ENCODE results near the gene ARFGAP3.
A peak's percentile ranks its signal among the peaks of the same experiment; 100 is the strongest.

Gene ARFGAP3, protein sequence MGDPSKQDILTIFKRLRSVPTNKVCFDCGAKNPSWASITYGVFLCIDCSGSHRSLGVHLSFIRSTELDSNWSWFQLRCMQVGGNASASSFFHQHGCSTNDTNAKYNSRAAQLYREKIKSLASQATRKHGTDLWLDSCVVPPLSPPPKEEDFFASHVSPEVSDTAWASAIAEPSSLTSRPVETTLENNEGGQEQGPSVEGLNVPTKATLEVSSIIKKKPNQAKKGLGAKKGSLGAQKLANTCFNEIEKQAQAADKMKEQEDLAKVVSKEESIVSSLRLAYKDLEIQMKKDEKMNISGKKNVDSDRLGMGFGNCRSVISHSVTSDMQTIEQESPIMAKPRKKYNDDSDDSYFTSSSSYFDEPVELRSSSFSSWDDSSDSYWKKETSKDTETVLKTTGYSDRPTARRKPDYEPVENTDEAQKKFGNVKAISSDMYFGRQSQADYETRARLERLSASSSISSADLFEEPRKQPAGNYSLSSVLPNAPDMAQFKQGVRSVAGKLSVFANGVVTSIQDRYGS

DNA sequence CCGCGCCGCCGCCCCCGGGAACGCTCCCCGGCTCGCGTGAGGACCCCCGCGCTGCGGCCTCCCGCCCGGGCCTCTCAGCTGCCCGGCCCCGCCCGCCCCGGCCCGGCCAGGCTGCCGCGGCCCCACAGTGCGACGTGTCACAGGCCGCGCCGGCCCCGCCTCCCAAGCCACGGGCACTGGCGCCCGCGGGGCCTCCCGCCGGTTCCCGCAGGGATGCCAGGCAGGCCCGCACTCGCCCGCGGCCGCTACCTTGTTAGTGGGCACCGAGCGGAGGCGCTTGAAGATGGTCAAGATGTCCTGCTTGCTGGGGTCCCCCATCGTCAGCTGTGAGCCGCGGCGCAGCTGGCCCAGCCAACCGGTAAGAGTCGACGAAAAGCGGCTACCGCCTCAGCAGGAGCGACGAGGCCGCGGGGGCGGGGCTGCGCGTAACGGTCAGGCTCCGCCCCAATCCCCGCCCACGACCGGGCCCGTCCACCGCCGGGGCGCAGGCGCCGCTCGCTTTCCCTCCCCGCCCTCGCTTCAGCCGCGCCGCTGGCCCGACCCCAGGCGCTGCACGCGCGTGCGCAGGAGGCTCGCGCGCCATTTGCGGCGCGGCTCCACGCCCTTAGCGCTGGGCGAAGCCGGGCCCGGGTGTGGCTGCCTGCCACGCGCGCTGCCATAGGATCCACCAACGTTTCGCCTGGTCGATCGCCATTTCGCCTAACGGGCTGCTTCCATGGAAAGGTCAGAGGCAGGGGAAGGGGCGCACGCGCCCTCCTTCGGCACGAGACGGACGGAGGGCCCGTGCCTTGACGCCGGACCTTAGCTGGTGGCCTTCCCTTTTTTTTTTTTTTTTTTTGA is at the start of gene ARFGAP3:
Gene ARFGAP3, minus strand, starts transcription at position 409 of the 840 bp plus-strand sequence. Its CDS starts 91 bp downstream, at position 318.
- peak; percentile 89 to 93 for DNase-seq (ENCODE audit: low read depth in 1 of 2, low spot score in 1 of 2)

DNA sequence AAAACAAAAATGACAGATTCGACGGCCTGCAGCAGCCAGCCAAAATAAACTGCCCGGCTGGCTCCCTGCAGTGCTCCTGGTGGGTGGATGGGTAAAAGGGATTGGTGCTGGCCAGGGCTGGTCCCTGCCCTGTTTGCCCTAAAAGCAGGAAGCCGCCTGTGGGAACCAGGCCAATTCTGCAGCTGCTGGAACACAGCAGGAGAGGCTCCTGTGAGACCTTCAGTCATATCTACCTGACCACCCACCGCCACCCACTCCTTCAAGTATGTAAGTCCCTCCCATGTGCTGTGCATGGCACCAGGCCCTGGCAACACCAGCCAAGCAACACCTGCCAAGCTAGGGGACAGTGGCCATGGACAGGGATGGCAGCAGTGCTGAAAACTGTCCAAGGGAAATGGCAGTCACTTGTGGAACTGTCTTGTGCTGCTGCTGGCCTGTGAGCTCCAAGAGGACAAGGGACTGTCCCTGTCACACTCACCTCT is 48.7 kb upstream of the ARFGAP3 start:
- DNase-seq (ENCODE audit: low read depth in 1 of 2, low spot score in 1 of 2) = no peak

DNA sequence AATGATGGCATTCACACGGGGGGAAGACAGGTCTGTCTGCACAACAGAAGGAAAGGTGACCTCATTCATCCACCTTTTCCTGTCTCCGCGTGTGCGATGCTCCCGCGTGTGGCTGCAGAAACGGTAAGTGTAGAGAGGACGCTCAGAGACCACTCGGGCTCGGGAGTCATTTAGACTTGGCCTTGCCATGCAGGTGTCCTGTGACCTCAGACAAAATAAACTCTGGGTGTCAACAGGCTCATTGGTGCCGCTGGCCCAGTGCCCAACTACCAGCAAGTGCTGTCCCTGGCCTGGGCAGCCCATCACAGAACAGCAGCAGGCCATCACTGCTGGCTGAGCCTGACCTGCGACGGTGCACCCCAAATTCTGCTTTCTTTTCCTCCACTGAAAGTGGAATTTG is 48.1 kb upstream of the ARFGAP3 start:
- no peak for DNase-seq (ENCODE audit: low read depth in 1 of 2, low spot score in 1 of 2)

DNA sequence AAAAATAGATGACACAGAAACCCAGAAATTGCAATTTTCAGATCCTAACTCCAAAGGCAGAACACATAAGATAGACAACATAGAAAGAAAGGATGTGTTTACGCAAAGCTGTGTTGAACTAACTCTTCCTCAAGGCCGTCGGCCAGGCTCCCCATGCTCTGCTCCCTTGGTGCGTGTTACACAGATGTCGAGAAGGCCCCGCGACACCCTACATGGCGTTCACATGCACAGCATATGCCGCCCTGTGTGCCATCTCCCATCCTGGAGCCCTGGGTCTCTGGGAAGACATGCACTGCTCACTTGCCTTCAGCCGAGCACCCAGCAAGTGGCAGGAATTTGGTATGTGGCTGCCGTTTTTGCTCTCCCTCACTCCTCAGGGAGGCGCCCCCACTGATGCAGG is 47.0 kb upstream of the ARFGAP3 start:
- no peak for DNase-seq (ENCODE audit: low read depth in 1 of 2, low spot score in 1 of 2)

DNA sequence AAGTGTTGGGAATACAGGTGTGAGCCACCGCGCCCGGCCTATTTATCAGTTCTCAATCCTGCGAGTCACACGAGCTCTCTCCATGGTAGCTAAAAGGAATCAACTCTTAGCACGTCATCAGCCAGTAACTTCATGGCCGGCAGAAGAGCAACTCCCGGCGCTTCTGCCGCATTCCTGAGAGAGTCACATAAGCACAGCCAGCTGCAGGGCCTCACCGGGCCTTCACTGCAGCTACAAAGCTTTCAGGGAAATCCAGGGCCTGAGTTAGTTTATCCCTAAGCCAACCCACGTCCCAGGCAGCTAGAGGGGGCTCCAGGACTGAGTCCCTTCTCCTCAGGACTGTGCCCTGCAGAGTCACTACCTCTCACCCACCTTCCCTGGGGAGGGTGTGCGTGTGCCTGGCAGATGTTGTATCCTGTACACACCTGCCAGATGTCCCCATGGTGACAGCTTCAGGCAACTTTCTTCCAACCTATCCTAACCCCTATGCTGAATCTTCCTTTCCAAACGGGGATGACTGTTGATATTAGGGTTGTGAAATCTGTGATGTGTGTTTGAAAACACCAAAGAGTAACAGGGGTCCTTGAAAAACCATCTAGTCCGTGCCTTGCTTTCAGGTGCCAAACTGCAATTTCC is 45.9 kb upstream of the ARFGAP3 start:
- no peak for DNase-seq (ENCODE audit: low read depth in 1 of 2, low spot score in 1 of 2)

DNA sequence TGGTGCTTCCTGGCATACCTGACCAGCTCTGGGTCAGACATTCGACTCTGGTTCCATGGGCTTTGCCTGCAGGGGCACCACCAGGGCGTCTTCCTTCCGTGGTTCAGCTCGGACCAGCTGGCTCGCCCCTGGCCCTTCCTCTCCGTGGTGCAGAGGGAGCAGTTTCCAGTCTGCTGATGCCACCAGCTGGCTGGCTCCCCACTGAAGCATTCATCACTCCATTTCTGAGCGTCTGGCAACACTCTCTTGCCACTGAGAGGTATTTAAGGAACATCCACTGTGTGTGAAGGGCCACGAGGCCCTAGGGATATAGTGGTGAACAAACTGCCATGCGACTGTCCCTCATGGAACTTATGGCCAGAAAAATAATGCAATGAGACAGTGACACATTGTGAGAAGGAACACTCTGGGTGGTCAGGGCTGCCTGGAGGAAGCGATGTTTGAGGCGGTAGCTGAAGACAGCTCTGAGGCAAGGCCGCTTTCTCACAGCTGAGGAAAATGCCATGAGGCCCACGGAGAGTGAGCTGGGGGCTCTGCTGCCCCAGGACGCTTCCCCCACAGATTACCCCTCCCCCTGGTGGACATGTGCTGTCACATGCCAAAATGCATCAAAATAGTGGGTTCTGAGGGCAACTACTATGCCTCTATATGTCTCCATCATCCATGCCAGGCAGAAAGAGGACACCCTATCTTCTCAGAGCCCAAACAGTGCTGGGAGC is 44.9 kb upstream of the ARFGAP3 start:
- DNase-seq (ENCODE audit: low read depth in 1 of 2, low spot score in 1 of 2) = no peak

DNA sequence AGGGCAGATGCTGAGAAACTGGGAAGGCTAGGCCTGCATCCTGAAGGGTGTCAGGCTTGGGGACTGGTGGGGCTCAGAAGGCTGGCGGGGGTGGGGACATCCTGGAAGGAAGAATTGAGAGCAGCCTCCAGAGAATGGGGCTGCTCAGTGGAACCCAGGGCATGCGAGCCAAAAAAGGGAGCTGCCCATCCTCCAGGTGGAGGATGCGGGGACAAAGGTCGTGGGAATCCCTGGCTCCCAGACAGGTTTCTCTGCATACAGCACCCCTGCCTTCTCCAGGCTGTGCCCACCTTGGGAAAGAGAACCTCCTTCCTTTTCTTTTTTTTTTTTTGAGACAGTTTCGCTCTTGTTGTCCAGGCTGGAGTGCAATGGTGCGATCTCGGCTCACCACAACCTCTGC is 40.9 kb upstream of the ARFGAP3 start:
- no peak for DNase-seq (ENCODE audit: low read depth in 1 of 2, low spot score in 1 of 2)

DNA sequence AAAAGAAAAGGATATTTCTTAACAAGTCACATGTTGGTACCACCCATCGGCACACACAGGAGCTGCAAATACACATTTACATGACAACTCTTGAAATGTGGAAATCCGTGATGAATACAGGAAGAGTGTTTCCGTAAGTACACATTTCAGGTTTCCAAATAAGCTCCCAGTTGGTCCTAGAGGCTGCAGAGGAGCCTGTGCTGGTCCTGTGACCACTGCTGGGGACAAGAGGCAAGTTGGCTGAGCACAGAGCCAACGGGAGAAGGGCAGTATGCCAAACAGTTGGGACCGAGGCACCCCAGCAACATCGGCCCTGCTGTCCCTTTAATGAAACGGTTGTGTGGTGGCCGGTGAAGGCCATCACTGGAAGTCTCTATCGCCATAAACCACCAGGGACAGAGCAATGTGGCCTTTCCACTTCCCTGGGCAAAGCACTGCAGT is 38.5 kb upstream of the ARFGAP3 start:
- DNase-seq (ENCODE audit: low read depth in 1 of 2, low spot score in 1 of 2) = no peak

DNA sequence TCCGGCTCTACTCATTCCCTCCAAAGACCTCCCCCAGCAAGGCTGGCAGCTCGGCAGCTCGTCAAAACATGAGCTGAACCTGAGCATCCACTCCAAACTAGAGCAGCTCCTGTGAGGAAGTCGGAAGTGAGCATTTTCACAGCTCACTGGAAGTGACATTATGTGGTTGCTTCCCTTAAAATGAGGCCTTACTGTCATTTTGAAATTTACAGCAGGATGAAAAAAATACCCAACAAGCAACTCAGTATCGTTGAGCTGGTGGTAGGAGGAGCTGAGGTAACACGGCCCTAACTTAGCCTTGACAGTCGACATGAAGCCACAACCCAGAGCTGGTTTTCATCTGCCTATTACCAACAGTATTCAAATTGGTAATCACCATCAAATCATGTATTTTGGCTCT is 38.0 kb upstream of the ARFGAP3 start:
- no peak for DNase-seq (ENCODE audit: low read depth in 1 of 2, low spot score in 1 of 2)

DNA sequence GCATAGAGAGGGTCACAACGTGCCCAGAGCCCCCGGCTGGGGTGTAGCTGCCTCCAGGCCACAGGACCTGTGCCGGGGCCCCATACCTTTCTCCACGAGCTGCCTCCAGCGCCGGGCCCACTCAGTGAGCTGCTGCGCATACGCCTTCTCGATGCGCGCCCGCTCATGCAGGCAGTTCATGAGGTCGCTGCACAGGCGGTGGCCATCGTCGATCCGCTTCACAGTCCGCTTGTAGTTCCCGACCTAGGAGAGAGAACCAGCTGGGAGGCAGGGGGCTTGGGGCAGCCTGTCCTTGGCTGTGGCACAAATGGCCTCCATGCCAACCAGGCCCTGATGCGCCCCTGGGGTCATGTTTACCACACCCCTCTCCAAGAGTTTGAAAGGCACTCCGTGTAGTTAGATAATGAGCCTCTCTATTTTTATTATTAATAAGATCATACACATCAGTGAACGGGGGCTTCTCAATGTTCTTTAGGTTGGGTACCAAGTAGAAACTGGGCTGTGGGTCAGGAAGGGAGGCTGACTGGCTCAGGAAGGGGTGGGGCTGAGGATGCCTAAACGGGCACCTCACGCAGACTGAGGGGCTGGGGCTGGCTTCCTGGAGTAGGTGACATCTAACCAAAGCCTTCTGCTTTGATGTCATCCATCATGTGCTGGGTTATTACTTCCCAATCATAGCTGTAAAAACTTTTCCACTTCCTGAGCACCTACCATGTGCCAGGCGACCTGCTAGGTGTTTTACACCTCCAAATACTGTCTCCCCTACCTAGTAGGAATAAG is 36.5 kb upstream of the ARFGAP3 start:
- no peak for DNase-seq (ENCODE audit: low read depth in 1 of 2, low spot score in 1 of 2)

DNA sequence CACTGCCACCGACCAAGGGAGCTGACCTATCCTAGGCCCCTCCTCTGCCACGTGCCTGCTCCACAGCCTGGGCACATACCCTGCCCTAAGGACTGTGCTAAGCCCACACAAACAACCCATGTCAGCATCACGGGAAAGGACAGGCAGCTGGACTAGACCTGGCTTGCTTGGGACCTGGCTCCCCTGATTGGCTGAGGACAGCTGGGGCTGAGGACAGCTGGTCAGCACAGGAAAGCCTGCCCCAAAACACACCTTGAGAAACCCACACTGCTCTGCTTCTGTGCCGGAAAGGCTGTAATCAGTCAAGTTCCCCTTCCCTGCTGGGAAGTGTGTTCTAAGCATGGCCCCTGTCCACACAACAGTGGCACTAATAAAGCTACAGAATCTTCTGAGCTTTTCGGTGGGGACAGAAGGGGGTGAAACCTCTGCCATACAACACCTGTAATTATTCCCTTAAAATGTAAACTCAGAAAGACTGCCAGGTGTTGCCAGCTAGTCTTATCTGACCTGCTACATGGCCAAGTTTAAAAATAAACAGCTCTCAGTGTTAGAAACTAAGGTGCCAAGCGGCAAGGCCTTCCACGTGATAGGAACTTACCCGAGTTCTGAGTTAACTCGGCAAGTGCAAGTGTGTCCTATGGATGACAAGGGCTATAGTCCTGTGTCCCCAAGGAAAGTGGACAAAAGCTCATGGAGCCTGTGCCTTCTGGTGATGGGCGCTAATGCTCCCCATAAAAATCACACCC is 35.7 kb upstream of the ARFGAP3 start:
- DNase-seq (ENCODE audit: low read depth in 1 of 2, low spot score in 1 of 2) = no peak

DNA sequence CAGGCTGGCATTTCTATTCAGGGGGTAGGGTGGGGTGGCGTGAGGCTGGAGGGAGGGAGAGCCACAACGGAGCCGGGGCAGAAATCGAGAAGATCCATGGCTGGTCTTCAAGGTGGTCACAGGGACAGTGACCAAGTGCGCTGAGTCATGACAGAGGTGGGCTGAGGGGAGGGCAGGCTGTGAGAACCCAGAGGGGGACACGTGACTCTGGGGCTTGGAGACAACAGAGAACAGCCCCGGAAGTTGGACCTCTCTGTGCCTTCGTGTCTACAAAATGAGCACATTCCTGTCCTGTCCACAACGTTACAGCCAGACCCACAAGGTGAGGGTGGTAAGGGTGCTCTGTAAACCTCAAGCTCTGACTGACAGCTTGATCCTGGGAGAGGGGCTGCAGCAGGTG is 35.1 kb upstream of the ARFGAP3 start:
- no peak for DNase-seq (ENCODE audit: low read depth in 1 of 2, low spot score in 1 of 2)

DNA sequence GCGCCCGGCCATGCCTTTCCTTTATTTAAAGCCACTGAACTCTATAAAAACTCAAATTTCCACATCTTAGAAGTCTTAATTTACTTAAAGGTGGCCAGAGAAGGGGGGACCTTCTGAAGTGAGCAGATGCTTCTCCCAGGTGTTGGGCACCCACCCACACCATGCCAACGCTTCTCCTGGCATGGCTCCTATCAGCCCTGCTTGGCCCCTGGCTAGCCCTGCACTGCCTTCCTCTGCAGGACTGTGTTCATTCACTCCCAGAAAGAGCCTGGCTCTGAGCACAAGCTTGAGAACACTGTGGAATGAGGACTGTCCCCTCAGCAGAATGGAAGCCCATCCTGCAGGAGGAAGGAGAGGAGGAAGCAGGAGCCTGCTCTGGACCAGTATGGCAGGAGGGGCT is 34.6 kb upstream of the ARFGAP3 start:
- no peak for DNase-seq (ENCODE audit: low read depth in 1 of 2, low spot score in 1 of 2)

DNA sequence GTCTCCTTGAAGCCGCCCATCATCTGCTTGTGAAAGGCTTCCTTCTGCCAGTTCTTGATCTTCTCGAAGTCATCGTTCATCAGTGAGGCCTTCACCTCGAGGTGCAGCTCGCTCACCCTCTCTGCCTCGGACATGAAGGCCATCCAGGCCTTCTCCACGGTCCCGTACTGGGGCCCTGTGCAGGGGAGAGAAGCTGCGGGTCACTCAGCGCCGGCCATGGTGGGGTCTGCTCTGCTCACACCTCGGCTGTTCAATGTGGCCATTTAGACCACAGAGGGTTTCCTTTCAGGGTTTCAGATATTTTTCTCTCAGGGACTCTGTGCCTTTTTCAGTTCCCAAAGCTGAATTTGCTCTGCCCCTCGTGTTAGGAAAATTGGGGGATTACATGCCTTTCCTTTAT is 33.9 kb upstream of the ARFGAP3 start:
- no peak for DNase-seq (ENCODE audit: low read depth in 1 of 2, low spot score in 1 of 2)

DNA sequence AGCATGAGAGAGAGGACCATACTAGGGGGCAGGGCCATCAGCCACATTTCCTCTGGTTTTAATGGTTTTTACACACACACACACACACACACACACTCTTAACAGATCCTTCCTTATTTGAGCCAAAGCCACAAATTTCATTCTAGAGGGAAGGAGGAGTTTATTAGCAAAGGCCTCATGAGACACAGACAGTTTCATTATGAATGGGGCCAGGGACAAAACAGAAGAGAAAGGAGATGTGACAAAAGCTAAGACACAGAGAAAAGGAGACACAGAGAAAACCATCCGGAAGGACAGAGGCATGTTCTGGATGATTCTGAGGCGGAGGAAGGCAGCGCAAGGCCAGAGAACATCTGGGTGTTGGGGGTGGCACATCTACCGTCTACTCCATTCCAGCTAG is 32.2 kb upstream of the ARFGAP3 start:
- DNase-seq (ENCODE audit: low read depth in 1 of 2, low spot score in 1 of 2) = no peak

DNA sequence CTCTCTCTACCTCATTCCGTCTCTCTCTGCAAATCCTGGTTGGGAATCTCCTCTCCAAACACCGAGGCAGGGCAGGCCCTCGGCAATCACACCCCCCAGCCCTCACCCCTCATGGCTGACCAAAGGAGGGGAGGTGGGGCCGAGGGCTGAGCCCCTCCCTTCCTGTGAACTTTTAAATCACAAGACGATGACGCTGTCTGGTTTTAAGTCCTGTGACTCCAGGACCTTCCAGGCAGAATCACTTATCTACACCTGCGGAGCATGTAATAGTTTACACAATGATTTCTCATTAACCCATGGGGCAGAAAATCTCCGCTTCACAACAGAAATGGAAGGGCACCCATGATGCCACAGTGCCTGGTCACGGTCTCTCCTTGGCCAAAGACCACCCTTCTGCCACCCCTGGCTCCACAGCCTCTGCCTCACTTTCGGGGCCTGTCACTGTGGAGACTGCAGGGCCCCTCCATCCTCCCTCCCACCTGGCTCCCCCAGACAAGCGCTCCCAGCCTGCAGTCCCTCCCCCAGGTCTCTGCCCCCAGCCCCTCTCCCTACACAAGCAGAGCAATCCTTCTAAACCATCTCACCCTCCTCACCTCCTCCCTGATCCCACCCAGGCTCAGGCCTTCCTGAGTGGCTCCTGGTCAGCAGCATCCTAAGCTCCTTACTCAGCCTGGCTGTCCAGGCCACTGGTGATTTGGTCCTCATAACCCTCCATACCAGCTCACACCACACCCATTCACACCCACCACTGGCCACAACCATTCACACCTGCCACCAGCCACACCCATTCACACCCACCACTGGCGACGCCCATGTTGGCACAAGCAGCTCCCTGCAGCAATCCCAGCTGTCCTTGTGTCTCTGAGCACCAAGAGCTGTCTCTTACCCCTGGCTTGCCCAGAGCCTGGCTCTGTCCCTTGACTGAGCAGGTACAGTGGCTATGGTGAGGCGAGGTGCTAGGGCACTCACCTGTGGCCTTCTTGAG is 30.7 kb upstream of the ARFGAP3 start:
- no peak for DNase-seq (ENCODE audit: low read depth in 1 of 2, low spot score in 1 of 2)

DNA sequence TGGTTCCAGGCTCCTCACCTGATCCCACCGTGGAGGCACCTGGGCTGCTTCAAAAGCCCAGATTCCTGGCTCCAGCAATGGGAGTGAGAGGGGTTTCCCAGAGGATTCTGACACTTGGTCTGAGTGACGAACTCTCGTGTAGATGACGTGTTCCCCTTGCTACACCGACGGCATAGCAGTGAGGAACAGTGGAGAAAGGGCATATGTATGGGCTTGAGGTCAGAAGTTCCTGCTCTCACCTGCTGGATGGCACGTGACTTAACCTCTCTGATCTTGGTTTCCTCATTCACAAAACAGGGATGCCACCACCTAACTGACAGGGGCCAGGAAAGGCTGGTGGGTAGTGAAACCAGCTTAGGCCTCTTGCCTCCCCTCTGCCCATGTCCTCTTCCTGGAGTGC is 30.0 kb upstream of the ARFGAP3 start:
- DNase-seq (ENCODE audit: low read depth in 1 of 2, low spot score in 1 of 2) = no peak

DNA sequence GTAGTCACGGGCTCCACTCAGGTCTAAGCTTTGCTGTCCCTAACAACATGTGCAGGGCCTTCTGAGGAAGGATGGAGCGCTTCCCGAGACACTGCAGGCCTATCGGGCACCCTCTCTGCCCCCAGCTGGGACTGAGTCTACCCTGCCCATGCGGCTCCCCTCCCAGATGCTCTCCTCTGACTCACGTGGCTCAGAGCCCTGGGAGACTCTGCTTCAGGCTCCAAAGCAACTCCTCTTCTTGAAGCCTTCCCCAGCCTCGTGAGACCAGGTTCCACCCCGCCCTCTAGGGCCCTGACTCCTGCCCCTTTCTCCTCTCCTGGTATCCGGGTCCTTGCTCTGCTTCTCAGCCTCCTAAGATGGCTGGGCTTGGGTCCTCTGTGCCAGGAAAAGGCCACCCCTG is 28.4 kb upstream of the ARFGAP3 start:
- DNase-seq (ENCODE audit: low read depth in 1 of 2, low spot score in 1 of 2) = no peak
